Measurements from ENCODE around the gene CDPF1. TPM values are rescaled to one million over a fixed set of nuclear protein-coding genes. Genes with fewer than 3 reads are reported as not detected.

Gene CDPF1
- total RNA-seq, 1 experiment from 2014 or later: 16.3 TPM

- H3K27me3 ChIP-seq (ENCODE audit: insufficient read depth, low read length): no peaks in the 10 kb centered on the region
- H3K9me3 ChIP-seq (ENCODE audit: control insufficient read depth in 1 of 2, insufficient read depth in 1 of 2, low read depth in 1 of 2, low read length in 2 of 2): no peaks in the 10 kb centered on the region
- H3K4me1 ChIP-seq (ENCODE audit: control insufficient read depth in 1 of 2, insufficient read depth in 2 of 2, low read length in 2 of 2): no peaks in the 10 kb centered on the region
- POLR2A ChIA-PET: no interaction called here
- H2AFZ ChIP-seq (ENCODE audit: low read depth, low read length, poor library complexity, severe bottlenecking): no peak overlapping the region
- no peak overlapping the region for H3K4me3 ChIP-seq (replicated peaks in 1 of 2; ENCODE audit: low read depth in 1 of 2, low read length in 2 of 2)
- no peak overlapping the region for H3K4me2 ChIP-seq (ENCODE audit: low read length)
- H3K9me2 ChIP-seq (ENCODE audit: insufficient read depth): no peaks in the 10 kb centered on the region
- H3K27ac ChIP-seq (ENCODE audit: low read depth, low read length): no peak overlapping the region
- no peaks in the 10 kb centered on the region for H4K20me1 ChIP-seq (ENCODE audit: insufficient read depth)
- ATAC-seq: no peak
- no peak for DNase-seq (ENCODE audit: low read depth, low spot score)
- TF ChIP-seq, protein P1, sequence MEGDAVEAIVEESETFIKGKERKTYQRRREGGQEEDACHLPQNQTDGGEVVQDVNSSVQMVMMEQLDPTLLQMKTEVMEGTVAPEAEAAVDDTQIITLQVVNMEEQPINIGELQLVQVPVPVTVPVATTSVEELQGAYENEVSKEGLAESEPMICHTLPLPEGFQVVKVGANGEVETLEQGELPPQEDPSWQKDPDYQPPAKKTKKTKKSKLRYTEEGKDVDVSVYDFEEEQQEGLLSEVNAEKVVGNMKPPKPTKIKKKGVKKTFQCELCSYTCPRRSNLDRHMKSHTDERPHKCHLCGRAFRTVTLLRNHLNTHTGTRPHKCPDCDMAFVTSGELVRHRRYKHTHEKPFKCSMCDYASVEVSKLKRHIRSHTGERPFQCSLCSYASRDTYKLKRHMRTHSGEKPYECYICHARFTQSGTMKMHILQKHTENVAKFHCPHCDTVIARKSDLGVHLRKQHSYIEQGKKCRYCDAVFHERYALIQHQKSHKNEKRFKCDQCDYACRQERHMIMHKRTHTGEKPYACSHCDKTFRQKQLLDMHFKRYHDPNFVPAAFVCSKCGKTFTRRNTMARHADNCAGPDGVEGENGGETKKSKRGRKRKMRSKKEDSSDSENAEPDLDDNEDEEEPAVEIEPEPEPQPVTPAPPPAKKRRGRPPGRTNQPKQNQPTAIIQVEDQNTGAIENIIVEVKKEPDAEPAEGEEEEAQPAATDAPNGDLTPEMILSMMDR (IDR thresholded peaks at IDR 0.05 in 2 of 3, conservative IDR thresholded peaks at IDR 0.05 in 1 of 3; ENCODE audit: borderline replicate concordance in 1 of 3, insufficient read depth in 1 of 3, low read depth in 2 of 3, low read length in 2 of 3): no peak
- TF ChIP-seq EZH2 (IDR thresholded peaks at IDR 0.05): no peak
- no peak for TF ChIP-seq EZH2phosphoT487 (IDR thresholded peaks at IDR 0.05; ENCODE audit: borderline replicate concordance)
- no peak for TF ChIP-seq RAD21 (IDR thresholded peaks at IDR 0.05; ENCODE audit: low read depth)
- TF ChIP-seq EGR1 (IDR thresholded peaks at IDR 0.05; ENCODE audit: low read depth): no peak
- no peak for TF ChIP-seq ELF1 (IDR thresholded peaks at IDR 0.05; ENCODE audit: borderline replicate concordance, low read depth)
- TF ChIP-seq FOSL1 (IDR thresholded peaks at IDR 0.05; ENCODE audit: low read depth): no peak
- TF ChIP-seq JUND (IDR thresholded peaks at IDR 0.05): no peak
- no peak for TF ChIP-seq YY1 (IDR thresholded peaks at IDR 0.05; ENCODE audit: extremely low read depth, insufficient replicate concordance, low read depth, low read length)
- TF ChIP-seq ZNF274 (IDR thresholded peaks at IDR 0.05; ENCODE audit: low read depth, low read length): no peak
- no peak for TF ChIP-seq SIN3A (IDR thresholded peaks at IDR 0.05; ENCODE audit: low read depth)
- TF ChIP-seq POLR2A (IDR thresholded peaks at IDR 0.05; ENCODE audit: borderline replicate concordance, extremely low read depth, insufficient read depth, insufficient read length): no peak
- H3K79me2 ChIP-seq (ENCODE audit: insufficient read depth, low read length): no peaks in the 10 kb centered on the region
- H3K36me3 ChIP-seq (ENCODE audit: control insufficient read depth in 1 of 2, insufficient read depth in 2 of 2, low read length in 2 of 2): peaks cover 24 to 27% of the 10 kb centered on the region in 2 experiments; a peak in 3 of 4 replicates
- intact Hi-C loops (cut with micrococcal nuclease): no loop called here
- H3K9ac ChIP-seq (ENCODE audit: low read length): no peak overlapping the region
- RAD21 ChIA-PET (ENCODE audit: low non-redundant PET in 1 of 2, low total read pairs in 2 of 2, uncharacterized antibody in 2 of 2, unreplicated experiment in 2 of 2): no interaction called here
- CTCF ChIA-PET: no interaction called here
- BruUV-seq (replicated peaks): no TSS peak
These were observed 38.8 kb upstream of the CDPF1 start for GRCh38 chr22:46288846-46289243.

All from HCT116 (cell line).